SU-DHL-6 (cell line): ENCODE results near the gene SRPK2.
"Not testable (repeated sequence)": the region's sequence is repeated elsewhere in the genome, so short reads cannot be mapped to it uniquely, and the experiment has no call there.

Experiments used
- H2AFZ ChIP-seq: fragments of 200-600 bp; sonication (generic); 2 replicates; pipeline ENCODE4 v1.6.1; 2014; ENCODE audit warnings: low read depth, mild to moderate bottlenecking, moderate library complexity, mixed read lengths, antibody characterized with exemption, low read length; ENCODE audit not compliant: severe bottlenecking
- H3F3A ChIP-seq: fragments of 200-600 bp; shearing (Covaris generic); 2 replicates; pipeline ENCODE4 v1.6.0; 2016; ENCODE audit warnings: antibody characterized with exemption, mild to moderate bottlenecking; ENCODE audit not compliant: insufficient read depth
- H3K27ac ChIP-seq: fragments of 200-600 bp; sonication (generic); 2 replicates; pipeline ENCODE4 v1.5.1; 2016; ENCODE audit warnings: low read depth, mild to moderate bottlenecking, low read length, moderate library complexity, mixed read lengths
- H3K27me3 ChIP-seq: fragments of 200-600 bp; sonication (generic), shearing (Covaris generic); 2 replicates; pipeline ENCODE4 v1.6.0; 2014; ENCODE audit warnings: mild to moderate bottlenecking, low read length
- H3K36me3 ChIP-seq: fragments of 200-600 bp; sonication (generic); 2 replicates; pipeline ENCODE4 v1.6.1; 2014; ENCODE audit warnings: mild to moderate bottlenecking, low read length, mixed read lengths
- H3K4me2 ChIP-seq: fragments of 300-600, 200-600 bp; shearing (Covaris generic), sonication (generic); 2 replicates; pipeline ENCODE4 v1.6.0; 2014; ENCODE audit warnings: low read length, low read depth, mild to moderate bottlenecking; ENCODE audit not compliant: poor library complexity, severe bottlenecking
- H3K4me3 ChIP-seq: fragments of 200-600 bp; sonication (generic); 2 replicates; pipeline ENCODE4 v1.5.1; 2014; ENCODE audit warnings: antibody characterized with exemption, low read length, mild to moderate bottlenecking, mixed read lengths; ENCODE audit not compliant: insufficient read depth, poor library complexity, severe bottlenecking
- H3K79me2 ChIP-seq: fragments of 200-600 bp; sonication (generic); 2 replicates; pipeline ENCODE4 v1.6.1; 2014; ENCODE audit warnings: mild to moderate bottlenecking, low read length, moderate library complexity; ENCODE audit not compliant: insufficient read depth
- H3K9ac ChIP-seq: fragments of 200-600 bp; sonication (generic); 2 replicates; pipeline ENCODE4 v1.7.0; 2014; ENCODE audit warnings: mild to moderate bottlenecking, low read length
- H3K9me2 ChIP-seq: fragments of 200-600 bp; sonication (generic); replicated peaks from 2 replicates; pipeline ENCODE4 v1.6.1; 2014; ENCODE audit warnings: low read length; ENCODE audit not compliant: insufficient read depth
- H3K9me3 ChIP-seq: fragments of 200-600 bp; sonication (generic); 2 replicates; pipeline ENCODE4 v1.6.1; 2014; ENCODE audit warnings: low read length, mixed read lengths; ENCODE audit not compliant: insufficient read depth
- H4K20me1 ChIP-seq: fragments of 200-600 bp; sonication (generic); 2 replicates; pipeline ENCODE4 v1.6.1; 2014; ENCODE audit warnings: low read depth, mild to moderate bottlenecking, antibody characterized with exemption, low read length, moderate library complexity, mixed read lengths
- EZH2phosphoT487 ChIP-seq: fragments of 200-600 bp; sonication (generic), shearing (Covaris generic); conservative IDR thresholded peaks from 2 replicates; pipeline ENCODE4 v1.6.1; 2018; ENCODE audit warnings: mild to moderate bottlenecking, antibody characterized with exemption, low read length, moderate library complexity, mixed read lengths
- TF ChIP-seq, protein P1 (sequence below): fragments of 200-600 bp; sonication (generic); IDR thresholded peaks from one replicate; pipeline ENCODE4 v1.5.1; 2017; ENCODE audit warnings: antibody characterized with exemption, mild to moderate bottlenecking, low read length, moderate library complexity; ENCODE audit not compliant: insufficient read depth, poor library complexity, severe bottlenecking

SRPK2 gene

DNA sequence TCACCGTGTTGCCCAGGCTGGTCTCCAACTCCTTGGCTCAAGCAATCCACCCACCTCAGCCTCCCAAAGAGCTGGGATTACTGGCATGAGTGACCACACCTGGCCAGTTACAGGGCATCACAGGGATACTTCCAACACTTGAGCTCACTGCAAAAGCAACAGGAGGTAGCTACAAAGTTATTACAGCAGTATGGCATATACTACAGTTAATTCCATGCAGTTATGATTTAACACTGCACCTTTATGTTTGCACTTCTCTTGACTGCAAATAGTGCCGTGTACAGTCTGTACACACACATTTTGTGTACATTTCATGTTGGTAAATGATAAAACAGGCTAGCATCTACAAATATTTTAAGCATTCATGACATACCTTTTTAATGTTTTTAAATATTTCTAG lies 21.3 kb downstream of the SRPK2 start:
- Histone ChIP-seq H3K9me3 (no peaks in the 10 kb centered on the region), H3K79me2 (peaks cover 18% of the 10 kb centered on the region; the same call in 1 of the 2 replicates), H3K27ac (no peak overlapping the region), H3K9ac (no peak overlapping the region), H3K36me3 (no peaks in the 10 kb centered on the region), H2AFZ (no peak overlapping the region), H3K4me2 (no peak overlapping the region), H3K27me3 (no peaks in the 10 kb centered on the region), H4K20me1 (peaks cover 8% of the 10 kb centered on the region; the same call in 1 of the 2 replicates), H3K9me2 (no peaks in the 10 kb centered on the region), H3K4me3 (no peak overlapping the region), H3F3A (no peaks in the 10 kb centered on the region)
- TF ChIP-seq, protein P1, sequence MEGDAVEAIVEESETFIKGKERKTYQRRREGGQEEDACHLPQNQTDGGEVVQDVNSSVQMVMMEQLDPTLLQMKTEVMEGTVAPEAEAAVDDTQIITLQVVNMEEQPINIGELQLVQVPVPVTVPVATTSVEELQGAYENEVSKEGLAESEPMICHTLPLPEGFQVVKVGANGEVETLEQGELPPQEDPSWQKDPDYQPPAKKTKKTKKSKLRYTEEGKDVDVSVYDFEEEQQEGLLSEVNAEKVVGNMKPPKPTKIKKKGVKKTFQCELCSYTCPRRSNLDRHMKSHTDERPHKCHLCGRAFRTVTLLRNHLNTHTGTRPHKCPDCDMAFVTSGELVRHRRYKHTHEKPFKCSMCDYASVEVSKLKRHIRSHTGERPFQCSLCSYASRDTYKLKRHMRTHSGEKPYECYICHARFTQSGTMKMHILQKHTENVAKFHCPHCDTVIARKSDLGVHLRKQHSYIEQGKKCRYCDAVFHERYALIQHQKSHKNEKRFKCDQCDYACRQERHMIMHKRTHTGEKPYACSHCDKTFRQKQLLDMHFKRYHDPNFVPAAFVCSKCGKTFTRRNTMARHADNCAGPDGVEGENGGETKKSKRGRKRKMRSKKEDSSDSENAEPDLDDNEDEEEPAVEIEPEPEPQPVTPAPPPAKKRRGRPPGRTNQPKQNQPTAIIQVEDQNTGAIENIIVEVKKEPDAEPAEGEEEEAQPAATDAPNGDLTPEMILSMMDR, result no peak
- TF ChIP-seq EZH2phosphoT487, result no peak

DNA sequence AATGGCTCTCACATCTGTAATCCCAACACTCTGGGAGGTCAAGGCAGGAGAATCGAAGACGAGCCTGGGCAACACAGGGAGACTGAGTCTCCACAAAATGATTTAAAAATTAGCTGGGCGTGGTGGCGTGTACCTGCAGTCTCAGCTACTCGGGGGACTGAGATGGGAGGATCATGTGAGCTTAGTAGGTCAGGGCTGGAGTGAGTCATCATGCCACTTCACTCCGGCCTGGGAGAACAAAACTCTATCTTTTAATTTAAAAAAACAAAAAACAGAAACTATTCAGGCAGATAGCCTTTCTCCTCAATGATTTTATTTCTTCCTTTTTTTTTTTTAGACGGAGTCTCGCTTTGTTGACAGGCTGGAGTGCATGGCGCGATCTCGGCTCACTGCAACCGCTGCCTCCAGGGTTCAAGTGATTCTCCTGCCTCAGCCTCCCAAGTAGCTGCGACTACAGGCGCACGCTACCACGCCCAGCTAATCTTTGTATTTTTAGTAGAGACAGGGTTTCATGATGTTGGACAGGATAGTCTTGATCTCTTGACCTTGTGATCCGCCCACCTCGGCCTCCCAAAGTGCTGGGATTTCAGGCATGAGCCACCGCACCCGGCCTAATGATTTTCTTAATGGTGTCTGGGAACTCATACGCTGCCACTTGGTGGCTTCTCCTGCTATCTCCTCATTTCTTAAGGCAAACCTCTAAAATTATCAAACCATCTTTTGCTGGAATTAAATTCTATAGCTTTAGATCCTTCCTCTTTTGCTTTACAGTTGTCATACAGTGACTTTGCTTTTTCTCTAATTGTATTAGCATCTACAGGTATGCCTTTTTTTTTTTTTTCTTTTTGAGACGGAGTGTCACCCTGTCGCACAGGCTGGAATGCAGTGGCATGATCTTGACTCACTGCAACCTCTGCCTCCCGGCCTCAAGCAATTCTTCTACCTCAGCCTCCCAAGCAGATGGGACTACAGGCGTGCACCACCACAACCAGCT lies 22.9 kb downstream of the SRPK2 start:
- Histone ChIP-seq H3K4me2 (no peak overlapping the region), H2AFZ (no peak overlapping the region), H3K9me2 (no peaks in the 10 kb centered on the region), H3K79me2 (peaks cover 15% of the 10 kb centered on the region; the same call in 1 of the 2 replicates), H3K4me3 (no peak overlapping the region), H3F3A (no peaks in the 10 kb centered on the region), H3K27me3 (no peaks in the 10 kb centered on the region), H3K27ac (no peak overlapping the region), H3K9ac (no peak overlapping the region), H3K9me3 (no peaks in the 10 kb centered on the region), H4K20me1 (peaks cover 5% of the 10 kb centered on the region; the same call in 1 of the 2 replicates), H3K36me3 (no peaks in the 10 kb centered on the region)
- TF ChIP-seq, protein P1, result no peak
- TF ChIP-seq EZH2phosphoT487, result no peak

DNA sequence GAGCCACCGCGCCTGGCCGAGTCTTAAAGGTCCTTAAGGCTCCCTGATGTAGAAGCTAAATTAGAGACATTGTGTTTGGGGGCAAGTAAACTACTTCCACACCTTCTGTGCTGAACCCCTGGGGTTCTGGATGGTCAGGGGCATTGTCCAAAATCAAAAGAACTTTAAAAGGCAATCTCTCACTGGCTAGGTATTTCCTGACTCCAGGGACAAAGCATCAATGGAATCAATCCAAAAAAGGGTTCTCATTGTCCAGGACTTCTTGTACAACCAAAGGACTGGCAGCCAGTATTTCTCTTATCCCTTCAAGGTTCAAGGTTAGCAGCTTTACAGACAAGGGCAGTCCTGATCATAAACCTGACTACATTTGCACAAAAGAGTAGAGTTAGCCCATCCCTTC lies 24.0 kb downstream of the SRPK2 start:
- Histone ChIP-seq H3K4me2 (no peak overlapping the region), H4K20me1 (peaks cover 5% of the 10 kb centered on the region; the same call in 1 of the 2 replicates), H3K27ac (no peak overlapping the region), H3K4me3 (no peak overlapping the region), H3K9me3 (no peaks in the 10 kb centered on the region), H3K79me2 (peaks cover 15% of the 10 kb centered on the region; the same call in 1 of the 2 replicates), H3F3A (no peaks in the 10 kb centered on the region), H3K9me2 (no peaks in the 10 kb centered on the region), H2AFZ (no peak overlapping the region), H3K36me3 (no peaks in the 10 kb centered on the region), H3K9ac (no peak overlapping the region), H3K27me3 (no peaks in the 10 kb centered on the region)
- no peak for TF ChIP-seq EZH2phosphoT487
- TF ChIP-seq, protein P1, result no peak

DNA sequence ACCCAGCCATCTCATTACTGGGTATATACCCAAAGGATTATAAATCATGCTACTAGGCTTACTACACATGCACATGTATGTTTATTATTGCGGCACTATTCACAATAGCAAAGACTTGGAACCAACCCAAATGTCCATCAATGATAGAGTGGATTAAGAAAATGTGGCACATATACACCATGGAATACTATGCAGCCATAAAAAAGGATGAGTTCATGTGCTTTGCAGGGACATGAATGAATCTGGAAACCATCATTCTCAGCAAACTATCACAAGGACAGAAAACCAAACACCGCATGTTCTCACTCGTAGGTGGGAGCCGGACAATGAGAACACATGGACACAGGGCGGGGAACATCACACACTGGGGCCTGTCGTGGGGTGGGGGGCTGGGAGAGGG lies 25.1 kb downstream of the SRPK2 start:
- not testable (repeated sequence) for H3K4me3 ChIP-seq, H3K27ac ChIP-seq, H3K36me3 ChIP-seq, H3K4me2 ChIP-seq, H3K27me3 ChIP-seq, H3K9ac ChIP-seq, H4K20me1 ChIP-seq, H2AFZ ChIP-seq, H3K9me2 ChIP-seq, H3K9me3 ChIP-seq, H3F3A ChIP-seq
- H3K79me2 ChIP-seq, result peaks cover 13% of the 10 kb centered on the region; the same call in 1 of the 2 replicates

DNA sequence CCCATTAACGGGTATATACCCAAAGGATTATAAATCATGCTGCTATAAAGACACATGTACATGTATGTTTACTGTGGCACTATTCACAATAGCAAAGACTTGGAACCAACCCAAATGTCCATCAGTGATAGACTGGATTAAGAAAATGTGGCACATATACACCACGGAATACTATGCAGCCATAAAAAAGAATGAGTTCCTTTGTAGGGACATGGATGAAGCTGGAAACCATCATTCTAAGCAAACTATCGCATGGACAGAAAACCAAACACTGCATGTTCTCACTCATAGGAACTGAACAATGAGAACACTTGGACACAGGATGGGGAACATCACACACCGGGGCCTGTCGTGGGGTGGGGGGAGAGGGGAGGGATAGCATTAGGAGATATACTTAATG lies 26.0 kb downstream of the SRPK2 start:
- not testable (repeated sequence) for H3K79me2 ChIP-seq, H3K4me3 ChIP-seq, H3K27me3 ChIP-seq, H3K36me3 ChIP-seq, H3K9ac ChIP-seq, H2AFZ ChIP-seq, H3F3A ChIP-seq, H3K9me3 ChIP-seq, H3K4me2 ChIP-seq, H3K9me2 ChIP-seq, H4K20me1 ChIP-seq, H3K27ac ChIP-seq
